Mononuclear cell (primary cell): ENCODE results near the gene CTXN1. TPM values are rescaled to one million over a fixed set of nuclear protein-coding genes. Genes with fewer than 3 reads are reported as not detected.

ENCODE experiments used
- H3K27me3 ChIP-seq: 2 replicates; pipeline ENCODE4 v1.6.0; 2011; ENCODE audit warnings: low read length, control low read depth; ENCODE audit not compliant: insufficient read depth
- H3K4me1 ChIP-seq: 2 replicates; pipeline ENCODE4 v1.5.1; 2011; ENCODE audit warnings: mild to moderate bottlenecking, low read length, control low read depth; ENCODE audit not compliant: insufficient read depth
- H3K4me3 ChIP-seq: 2 replicates; pipeline ENCODE4 v1.5.1; 2011; ENCODE audit warnings: mild to moderate bottlenecking, low read length, moderate library complexity
- H3K9me3 ChIP-seq: 2 replicates; pipeline ENCODE4 v1.5.1; 2011; ENCODE audit warnings: low read depth, mild to moderate bottlenecking, control low read depth, low read length
- total RNA-seq: library from RNA; depleted of rRNA; stranded (reverse); fragments of >200 nt; gene quantifications from one replicate; pipeline ENCODE4 v1.2.3, GENCODE V29; 2012

CTXN1 gene
- not detected for total RNA-seq

- peaks cover 22% of the 10 kb centered on the region for H3K4me1 ChIP-seq
- H3K4me3 ChIP-seq: no peak within 1 kb of the TSS
- no peaks in the 10 kb centered on the region for H3K9me3 ChIP-seq
- H3K27me3 ChIP-seq: no peaks in the 10 kb centered on the region
Measured at GRCh38 chr19:7926021-7926726, at the start of gene CTXN1. Gene CTXN1 (minus strand): TSS chr19:7926135. CDS start chr19:7925538, 597 bp downstream.

GRCh38 chr19:7975037-7975436 is 49.1 kb upstream of the CTXN1 start:
- Histone ChIP-seq H3K4me1 (no peaks in the 10 kb centered on the region), H3K9me3 (no peaks in the 10 kb centered on the region), H3K27me3 (no peaks in the 10 kb centered on the region), H3K4me3 (no peak overlapping the region)

- Histone ChIP-seq H3K9me3 (no peaks in the 10 kb centered on the region), H3K4me1 (no peaks in the 10 kb centered on the region)
Measured at GRCh38 chr19:7973883-7974282, 47.9 kb upstream of the CTXN1 start.

GRCh38 chr19:7971553-7972520 is 45.9 kb upstream of the CTXN1 start:
- no peaks in the 10 kb centered on the region for H3K9me3 ChIP-seq
- H3K4me3 ChIP-seq: no peak overlapping the region
- no peaks in the 10 kb centered on the region for H3K4me1 ChIP-seq
- H3K27me3 ChIP-seq: no peaks in the 10 kb centered on the region

More at GRCh38 chr19:7973883-7974282, 47.9 kb upstream of the CTXN1 start:
- no peaks in the 10 kb centered on the region for H3K27me3 ChIP-seq
- no peak overlapping the region for H3K4me3 ChIP-seq

- Histone ChIP-seq H3K4me3 (no peak overlapping the region), H3K27me3 (no peaks in the 10 kb centered on the region), H3K9me3 (no peaks in the 10 kb centered on the region)
Measured at GRCh38 chr19:7970716-7971448, 44.9 kb upstream of the CTXN1 start.

GRCh38 chr19:7969555-7969939 is 43.6 kb upstream of the CTXN1 start:
- Histone ChIP-seq H3K9me3 (no peaks in the 10 kb centered on the region), H3K4me3 (no peak overlapping the region), H3K4me1 (no peaks in the 10 kb centered on the region), H3K27me3 (no peaks in the 10 kb centered on the region)

More at GRCh38 chr19:7970716-7971448, 44.9 kb upstream of the CTXN1 start:
- H3K4me1 ChIP-seq: no peaks in the 10 kb centered on the region

GRCh38 chr19:7968796-7969554 is 43.0 kb upstream of the CTXN1 start:
- Histone ChIP-seq H3K4me3 (no peak overlapping the region), H3K4me1 (no peaks in the 10 kb centered on the region), H3K27me3 (no peaks in the 10 kb centered on the region), H3K9me3 (no peaks in the 10 kb centered on the region)

- Histone ChIP-seq H3K27me3 (no peaks in the 10 kb centered on the region), H3K4me3 (no peak overlapping the region), H3K4me1 (no peaks in the 10 kb centered on the region), H3K9me3 (no peaks in the 10 kb centered on the region)
Measured at GRCh38 chr19:7968008-7968795, 42.3 kb upstream of the CTXN1 start.

- no peaks in the 10 kb centered on the region for H3K27me3 ChIP-seq
- no peaks in the 10 kb centered on the region for H3K9me3 ChIP-seq
- H3K4me3 ChIP-seq: no peak overlapping the region
- no peaks in the 10 kb centered on the region for H3K4me1 ChIP-seq
Measured at GRCh38 chr19:7965921-7966665, 40.2 kb upstream of the CTXN1 start.

GRCh38 chr19:7965259-7965841 is 39.4 kb upstream of the CTXN1 start:
- H3K27me3 ChIP-seq: no peaks in the 10 kb centered on the region
- H3K4me3 ChIP-seq: no peak overlapping the region
- H3K4me1 ChIP-seq: no peaks in the 10 kb centered on the region
- no peaks in the 10 kb centered on the region for H3K9me3 ChIP-seq

- no peaks in the 10 kb centered on the region for H3K27me3 ChIP-seq
- no peak overlapping the region for H3K4me3 ChIP-seq
- H3K9me3 ChIP-seq: no peaks in the 10 kb centered on the region
- no peaks in the 10 kb centered on the region for H3K4me1 ChIP-seq
Measured at GRCh38 chr19:7963566-7963965, 37.6 kb upstream of the CTXN1 start.

- Histone ChIP-seq H3K4me3 (no peak overlapping the region), H3K4me1 (no peaks in the 10 kb centered on the region), H3K27me3 (no peaks in the 10 kb centered on the region), H3K9me3 (no peaks in the 10 kb centered on the region)
Measured at GRCh38 chr19:7962644-7963268, 36.8 kb upstream of the CTXN1 start.
